Daoy (cell line): Measurements from ENCODE around the gene LARGE2. TPM values are rescaled to one million over a fixed set of nuclear protein-coding genes. Genes with fewer than 3 reads are reported as not detected.

Source experiments
- DNase-seq: peaks from one replicate; pipeline ENCODE4 v3.0.0-alpha.2; 2015; ENCODE audit warnings: low read depth
- total RNA-seq: library from RNA; depleted of rRNA; stranded (reverse); fragments of >200 nt; shearing (Covaris generic); gene quantifications from 2 replicates; pipeline ENCODE4 v1.2.3, GENCODE V29; 2014; rRNA removed

The LARGE2 gene
- total RNA-seq, 1 experiment from 2014 or later = 1.0 TPM

DNA sequence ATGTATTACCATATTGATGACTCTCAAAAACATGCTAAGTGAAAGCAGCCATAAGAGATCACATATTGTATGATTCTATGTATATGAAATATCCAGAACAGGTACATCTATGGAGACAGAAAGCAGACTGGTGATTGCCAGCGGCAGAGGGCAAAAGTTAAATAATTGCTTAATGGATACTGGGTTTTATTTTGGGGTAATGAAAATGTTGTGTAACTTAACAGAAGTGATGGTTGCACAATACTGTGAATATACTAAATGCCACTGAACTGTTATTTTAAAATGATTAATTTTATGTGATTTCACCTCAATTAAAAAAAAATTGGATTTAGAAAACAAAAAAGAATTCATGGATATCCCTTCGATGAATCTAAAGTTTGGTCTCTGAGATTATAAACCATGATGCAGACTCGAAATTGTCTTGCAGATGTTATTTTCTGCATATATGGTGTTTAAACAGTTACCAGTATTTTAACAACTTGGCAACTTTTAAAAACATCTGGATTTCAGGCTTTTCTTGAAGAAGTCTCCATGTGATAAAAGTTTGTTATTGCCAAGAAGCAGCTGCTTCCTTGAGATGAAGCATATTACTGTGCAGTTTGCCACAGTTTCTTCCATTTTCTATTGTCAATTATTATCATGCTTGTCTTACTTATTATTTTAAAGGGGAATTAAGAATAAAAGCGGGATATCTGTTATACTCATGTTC lies 38.1 kb downstream of the LARGE2 start:
- DNase-seq = no peak

DNA sequence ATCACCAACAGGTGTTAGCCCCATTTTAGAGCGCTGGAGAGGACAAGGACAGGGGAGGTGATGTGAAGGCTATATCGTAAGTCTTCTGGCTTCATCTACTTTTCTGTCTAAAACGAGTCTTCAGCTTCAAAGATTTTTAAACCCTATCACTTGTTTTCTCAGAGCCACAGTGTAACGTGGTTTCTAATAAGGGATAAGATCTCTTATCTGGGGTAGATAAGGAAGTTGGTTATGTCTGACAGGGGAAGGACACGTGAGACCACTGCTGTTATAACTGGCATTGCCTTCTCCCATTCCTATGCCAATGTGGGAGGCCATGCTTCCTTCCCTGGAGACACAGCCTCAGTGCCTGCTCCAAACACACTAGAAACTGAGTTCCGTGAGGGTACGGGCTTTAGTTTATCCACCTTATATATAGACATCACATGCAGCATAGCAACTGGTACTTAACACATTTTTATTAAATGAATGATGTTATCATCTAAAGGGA lies 39.3 kb downstream of the LARGE2 start:
- no peak for DNase-seq

DNA sequence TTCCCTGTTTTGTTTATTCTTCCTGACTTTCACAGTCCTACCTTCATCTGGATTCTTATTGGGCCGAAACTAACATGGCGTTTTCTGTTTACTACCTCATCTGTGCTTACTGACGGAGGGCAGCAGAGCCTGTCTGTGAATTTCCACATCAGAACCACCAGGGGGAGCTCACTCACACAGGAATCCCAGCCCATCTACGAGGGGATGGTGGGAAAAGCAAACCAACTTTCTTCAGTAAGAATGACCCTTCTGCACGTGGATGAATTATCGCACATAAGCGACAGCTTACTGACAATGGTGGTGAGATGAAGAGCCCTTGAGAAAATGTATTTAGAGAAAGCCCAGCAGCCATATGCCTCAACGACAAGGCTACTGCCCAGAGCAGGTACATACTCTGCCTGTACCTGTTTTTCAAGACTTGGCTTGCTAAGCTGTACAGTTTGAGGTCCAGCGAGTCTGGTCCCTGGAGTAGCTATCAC lies 42.5 kb downstream of the LARGE2 start:
- DNase-seq = peak; percentile 70

DNA sequence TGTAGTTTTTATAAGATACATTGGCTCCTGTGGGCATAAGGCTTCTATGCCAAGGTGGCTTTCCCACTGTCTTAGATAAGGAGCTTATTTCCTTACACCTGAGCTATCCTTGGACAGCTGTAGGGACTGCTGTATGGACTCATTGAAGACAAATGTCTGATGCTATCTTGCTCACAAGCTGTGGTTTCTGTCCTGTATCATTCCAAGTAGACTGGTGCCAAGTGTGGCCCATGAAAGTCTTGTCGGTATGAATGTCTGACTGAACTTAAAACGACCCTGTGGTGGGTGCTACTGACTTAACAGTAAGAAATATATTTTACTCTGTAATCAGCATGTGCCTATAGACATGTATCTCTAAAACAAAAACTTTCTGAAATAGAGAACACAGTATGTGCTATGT lies 45.0 kb downstream of the LARGE2 start:
- no peak for DNase-seq

DNA sequence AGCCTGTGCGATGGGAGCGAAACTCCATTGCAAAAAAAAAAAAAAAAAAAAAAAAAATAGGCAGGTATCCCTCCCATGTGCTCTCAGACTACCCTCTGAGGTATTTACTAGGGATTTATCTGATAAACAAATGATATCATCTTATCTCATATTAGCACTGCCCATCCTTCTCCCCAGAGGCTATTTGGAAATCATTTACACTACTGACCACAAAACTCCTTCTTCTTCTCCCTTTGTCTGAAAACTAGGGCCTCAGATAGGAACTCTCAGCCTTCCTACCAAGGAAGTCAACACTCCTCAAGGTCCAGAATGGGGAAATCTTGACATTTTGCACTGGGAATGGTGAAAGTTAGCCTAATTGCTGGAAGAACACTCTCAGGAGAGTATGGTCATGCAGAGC lies 46.4 kb downstream of the LARGE2 start:
- no peak for DNase-seq

DNA sequence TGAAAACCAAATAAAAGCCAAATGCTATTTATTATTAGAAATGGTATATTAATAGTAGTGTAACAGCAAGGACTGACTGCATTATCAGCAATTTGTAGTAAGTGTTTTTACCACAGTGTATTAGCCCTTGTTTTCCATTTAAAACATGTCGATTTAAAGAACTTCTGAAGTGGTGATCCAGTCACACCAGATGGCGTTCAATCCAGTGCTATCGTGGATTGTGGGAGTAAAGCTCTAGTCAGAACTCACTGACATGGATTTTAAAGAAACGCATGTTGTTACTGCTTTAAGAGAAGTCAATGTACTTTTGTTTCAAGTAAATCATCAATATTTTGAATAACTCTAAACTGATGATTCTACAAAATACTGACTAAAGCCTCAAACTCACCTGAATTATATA lies 51.1 kb downstream of the LARGE2 start:
- DNase-seq = no peak

DNA sequence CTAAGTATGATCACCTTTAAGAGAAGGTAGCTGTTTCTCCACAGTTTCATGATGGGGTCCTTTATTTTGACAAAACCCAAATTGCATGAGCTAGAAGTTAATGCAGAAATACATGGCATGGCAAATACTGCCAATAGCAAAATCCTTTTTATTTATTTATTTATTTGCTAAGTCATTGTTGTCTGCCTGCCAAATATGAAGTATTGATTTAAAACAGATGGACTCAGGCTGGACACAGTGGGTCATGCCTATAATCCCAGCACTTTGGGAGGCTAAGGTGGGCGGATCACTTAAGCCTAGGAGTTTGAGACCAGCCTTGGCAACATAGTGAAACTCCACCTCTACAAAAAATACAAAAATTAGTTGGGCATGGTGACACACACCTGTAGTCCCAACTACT lies 52.4 kb downstream of the LARGE2 start:
- no peak for DNase-seq

Other genes with a start within 250 kb of the LARGE2 start
- 3.2 and 3.5 TPM in 2 replicates for gene SLC35C1, start 117.5 kb upstream of the LARGE2 start, total RNA-seq
- gene CRY2, start 75.2 kb upstream of the LARGE2 start, total RNA-seq = 5.3 and 14.7 TPM in 2 replicates
- gene MAPK8IP1, start 37.0 kb upstream of the LARGE2 start, total RNA-seq = 6.6 and 8.5 TPM in 2 replicates
- 0.23 and 0.39 TPM in 2 replicates for gene FREY1, start 15.4 kb upstream of the LARGE2 start, total RNA-seq
- 26.8 and 35.7 TPM in 2 replicates for gene PEX16, start 4.8 kb upstream of the LARGE2 start, total RNA-seq
- gene PHF21A, start 198.8 kb downstream of the LARGE2 start, total RNA-seq = 4.8 and 11.3 TPM in 2 replicates